Islet precursor cell (in vitro differentiated cells): ENCODE results near the gene PRG2.

Source experiments
- DNase-seq: peaks from one replicate; pipeline ENCODE4 v3.0.0-alpha.2; 2018

Gene PRG2

GRCh38 chr11:57390535-57390934, at the start of gene PRG2:
TSS of gene PRG2 (minus strand) at chr11:57390650. CDS start at chr11:57389944, 706 bp downstream.
- no peak for DNase-seq

GRCh38 chr11:57439786-57440185, 49.3 kb upstream of the PRG2 start:
- no peak for DNase-seq

GRCh38 chr11:57438345-57439285, 48.2 kb upstream of the PRG2 start:
- no peak for DNase-seq

- DNase-seq, result no peak
Measured at GRCh38 chr11:57436031-57436430, 45.6 kb upstream of the PRG2 start.

GRCh38 chr11:57434640-57435546, 44.4 kb upstream of the PRG2 start:
- no peak for DNase-seq

- peak; percentile 94 for DNase-seq
Measured at GRCh38 chr11:57432714-57433163, 42.3 kb upstream of the PRG2 start.

GRCh38 chr11:57432149-57432561, 41.7 kb upstream of the PRG2 start:
- DNase-seq, result no peak

GRCh38 chr11:57430952-57431351, 40.5 kb upstream of the PRG2 start:
- DNase-seq, result no peak

- DNase-seq, result no peak
Measured at GRCh38 chr11:57429946-57430345, 39.5 kb upstream of the PRG2 start.

- no peak for DNase-seq
Measured at GRCh38 chr11:57428643-57429042, 38.2 kb upstream of the PRG2 start.

- no peak for DNase-seq
Measured at GRCh38 chr11:57427727-57428082, 37.3 kb upstream of the PRG2 start.

- peak; percentile 75 for DNase-seq
Measured at GRCh38 chr11:57426929-57427726, 36.7 kb upstream of the PRG2 start, which contains the start of gene SLC43A3. TSS of gene SLC43A3 (minus strand) at chr11:57427121. CDS start at chr11:57426172, 949 bp downstream.

- DNase-seq, result no peak
Measured at GRCh38 chr11:57426439-57426928, 36.0 kb upstream of the PRG2 start.

GRCh38 chr11:57425565-57426438, 35.4 kb upstream of the PRG2 start:
- DNase-seq, result no peak

- DNase-seq, result peak; percentile 86
Measured at GRCh38 chr11:57424792-57425564, 34.5 kb upstream of the PRG2 start.

- no peak for DNase-seq
Measured at GRCh38 chr11:57424137-57424791, 33.8 kb upstream of the PRG2 start.

GRCh38 chr11:57422669-57423068, 32.2 kb upstream of the PRG2 start:
- no peak for DNase-seq

- DNase-seq, result no peak
Measured at GRCh38 chr11:57421805-57422204, 31.4 kb upstream of the PRG2 start.

- DNase-seq, result no peak
Measured at GRCh38 chr11:57421066-57421465, 30.6 kb upstream of the PRG2 start.

GRCh38 chr11:57419146-57419545, 28.7 kb upstream of the PRG2 start:
- DNase-seq, result no peak
